Measurements from ENCODE around the gene ATP5MK. TPM values are rescaled to one million over a fixed set of nuclear protein-coding genes. Genes with fewer than 3 reads are reported as not detected.

Gene ATP5MK
- total RNA-seq, 1 experiment from 2014 or later: 556 TPM

- TF ChIP-seq EZH2 (IDR thresholded peaks at IDR 0.05) (no peak), ATF3 (IDR thresholded peaks at IDR 0.05) (no peak), SP1 (IDR thresholded peaks at IDR 0.05; ENCODE audit: low read depth) (no peak), TCF7L2 (IDR thresholded peaks at IDR 0.05; ENCODE audit: borderline replicate concordance, extremely low read depth, insufficient read depth, insufficient read length) (no peak), EGR1 (IDR thresholded peaks at IDR 0.05; ENCODE audit: low read depth) (no peak), EZH2phosphoT487 (IDR thresholded peaks at IDR 0.05; ENCODE audit: borderline replicate concordance) (no peak)
Measured at GRCh38 chr10:103445366-103445765, 49.1 kb upstream of the ATP5MK start (continued).

GRCh38 chr10:103444478-103444877 lies 48.2 kb upstream of the ATP5MK start:
- intact Hi-C loops (cut with micrococcal nuclease): no loop called here
- Histone ChIP-seq H2AFZ (ENCODE audit: low read depth, low read length, poor library complexity, severe bottlenecking) (no peak overlapping the region), H3K4me1 (ENCODE audit: control insufficient read depth in 1 of 2, insufficient read depth in 2 of 2, low read length in 2 of 2) (peaks cover 0 to 15% of the 10 kb centered on the region in 2 experiments; a peak in 1 of 4 replicates), H3K27ac (ENCODE audit: low read depth, low read length) (no peak overlapping the region; the same call in 1 of the 2 replicates), H3K4me2 (ENCODE audit: low read length) (no peak overlapping the region), H3K4me3 (replicated peaks in 1 of 2; ENCODE audit: low read depth in 1 of 2, low read length in 2 of 2) (no peak overlapping the region), H4K20me1 (ENCODE audit: insufficient read depth) (no peaks in the 10 kb centered on the region), H3K36me3 (ENCODE audit: control insufficient read depth in 1 of 2, insufficient read depth in 2 of 2, low read length in 2 of 2) (peaks cover 80 to 82% of the 10 kb centered on the region in 2 experiments), H3K9me3 (ENCODE audit: control insufficient read depth in 1 of 2, insufficient read depth in 1 of 2, low read depth in 1 of 2, low read length in 2 of 2) (no peaks in the 10 kb centered on the region), H3K9me2 (ENCODE audit: insufficient read depth) (no peaks in the 10 kb centered on the region), H3K79me2 (ENCODE audit: insufficient read depth, low read length) (peaks cover 6% of the 10 kb centered on the region; the same call in 1 of the 2 replicates), H3K9ac (ENCODE audit: low read length) (no peak overlapping the region), H3K27me3 (ENCODE audit: insufficient read depth, low read length) (no peaks in the 10 kb centered on the region)
- ATAC-seq: no peak
- ChIA-PET CTCF (no interaction called here), RAD21 (ENCODE audit: low non-redundant PET in 1 of 2, low total read pairs in 2 of 2, uncharacterized antibody in 2 of 2, unreplicated experiment in 2 of 2) (no interaction called here), POLR2A (no interaction called here)
- no peak for DNase-seq (ENCODE audit: low read depth, low spot score)
- TF ChIP-seq CEBPB (IDR thresholded peaks at IDR 0.05; ENCODE audit: low read depth): no peak
- TF ChIP-seq EZH2 (IDR thresholded peaks at IDR 0.05): no peak
- no peak for TF ChIP-seq RAD21 (IDR thresholded peaks at IDR 0.05; ENCODE audit: low read depth)
- TF ChIP-seq EGR1 (IDR thresholded peaks at IDR 0.05; ENCODE audit: low read depth): no peak
- no peak for TF ChIP-seq SRF (IDR thresholded peaks at IDR 0.05; ENCODE audit: low read depth)
- TF ChIP-seq EZH2phosphoT487 (IDR thresholded peaks at IDR 0.05; ENCODE audit: borderline replicate concordance): no peak
- no peak for TF ChIP-seq FOSL1 (IDR thresholded peaks at IDR 0.05; ENCODE audit: low read depth)
- TF ChIP-seq ZFX (IDR thresholded peaks at IDR 0.05): no peak
- no peak for TF ChIP-seq REST (IDR thresholded peaks at IDR 0.05; ENCODE audit: low read depth)
- no peak for TF ChIP-seq MAX (IDR thresholded peaks at IDR 0.05)
- no peak for TF ChIP-seq ZNF274 (IDR thresholded peaks at IDR 0.05; ENCODE audit: low read depth, low read length)
- no peak for TF ChIP-seq JUND (IDR thresholded peaks at IDR 0.05)
- no peak for TF ChIP-seq CBX3 (IDR thresholded peaks at IDR 0.05; ENCODE audit: low read depth)
- no peak for TF ChIP-seq YY1 (IDR thresholded peaks at IDR 0.05; ENCODE audit: extremely low read depth, insufficient replicate concordance, low read depth, low read length)
- TF ChIP-seq TCF7L2 (IDR thresholded peaks at IDR 0.05; ENCODE audit: borderline replicate concordance, extremely low read depth, insufficient read depth, insufficient read length): no peak
- TF ChIP-seq CTCF (IDR thresholded peaks at IDR 0.05 in 2 of 3, conservative IDR thresholded peaks at IDR 0.05 in 1 of 3; ENCODE audit: borderline replicate concordance in 1 of 3, insufficient read depth in 1 of 3, low read depth in 2 of 3, low read length in 2 of 3): no peak
- no peak for TF ChIP-seq POLR2A (IDR thresholded peaks at IDR 0.05; ENCODE audit: borderline replicate concordance, extremely low read depth, insufficient read depth, insufficient read length)
- TF ChIP-seq ELF1 (IDR thresholded peaks at IDR 0.05; ENCODE audit: borderline replicate concordance, low read depth): no peak
- BruUV-seq (replicated peaks): no TSS peak

All from HCT116 (cell line).